Pancreas (tissue), 10 donors: ENCODE results near the gene UNK. TPM values are rescaled to one million over a fixed set of nuclear protein-coding genes. Genes with fewer than 3 reads are reported as not detected.
"Not testable (repeated sequence)": the region's sequence is repeated elsewhere in the genome, so short reads cannot be mapped to it uniquely, and the experiment has no call there.

Source experiments
- ATAC-seq, 4 donors: fragments of 200-7000 bp; cut with Tn5 transposase; one replicate each; pipeline versions ENCODE4 v1.8.0 to v1.9.1; 2020; ENCODE audit warnings: mild to moderate bottlenecking in 4 of 4, moderate library complexity in 4 of 4
- DNase-seq, 6 donors: peaks; one replicate each; pipeline ENCODE4 v3.0.0-alpha.2; 2020
- FAIRE-seq: peaks from 2 replicates; lab custom pipeline; 2012; peaks lifted over from hg19 to GRCh38; lab: Jason Lieb, UNC
- H3K27ac ChIP-seq, 4 donors: fragments of 200-600 bp; sonication (generic); 1 replicate in 3 of 4; 2 replicates in 1 of 4; pipeline versions ENCODE4 v1.5.0 to v1.8.0; 2020
- H3K27me3 ChIP-seq, 4 donors: fragments of 200-600 bp; one replicate each; pipeline ENCODE4 v1.8.0; 2021
- H3K36me3 ChIP-seq, 3 donors: fragments of 200-600 bp; sonication (generic) in 1 of 3; one replicate each; pipeline versions ENCODE4 v1.5.0 to v1.8.0; 2020 to 2021
- H3K4me1 ChIP-seq, 3 donors: fragments of 200-600 bp; one replicate each; pipeline ENCODE4 v1.8.0; 2021
- H3K4me3 ChIP-seq, 4 donors: fragments of 200-600 bp; sonication (generic) in 2 of 4; one replicate each; pipeline versions ENCODE4 v1.5.0 to v1.8.0; 2020 to 2021
- H3K9me3 ChIP-seq, 4 donors: fragments of 200-600 bp; one replicate each; pipeline ENCODE4 v1.8.0; 2021
- CTCF ChIP-seq, 4 donors: fragments of 200-600 bp; sonication (generic) in 3 of 4; IDR thresholded peaks; one replicate each; pipeline versions ENCODE4 v1.5.0 to v1.8.0; 2021; ENCODE audit warnings: antibody characterized with exemption in 4 of 4
- WGBS, 2 donors: extraction: QIAGEN DNeasy Blood & Tissue Kit; methylation state at CpG; one replicate each; pipeline ENCODE4 v1.1.7; 2013; 5-methylcytosine and 5-hydroxymethylcytosine counted together
- intact Hi-C, 3 donors: fragments of 100-400 bp; cut with DNase I; formaldehyde crosslinking; loops; one replicate each; pipeline versions ENCODE4 v1.11.1 to v1.14.2; 2022
- polyA plus RNA-seq, 2 donors: library from polyadenylated mRNA; stranded (reverse); fragments of 200-250 nt; gene quantifications; one replicate each; pipeline ENCODE4 v1.2.3, GENCODE V29; 2013
- total RNA-seq, 6 donors: library from RNA; stranded (reverse); fragmentation: NEBNext Ultra II Directional in 4 of 6; extraction: Animal tissue kit (Norgen Biotek cat#: 25700) in 4 of 6; gene quantifications; one replicate each; pipeline versions ENCODE4 v1.2.1 to v1.2.4, GENCODE V29; 2021 to 2023
- donor health status: healthy with polysubstance abuse.
- donor health status: DM: no; HTN: no; CAD: no; lungs with moderate emphysema.
- donor health status: DM: no; HTN: no; CAD: no.
- donor health status: control.
- donor health status: control.
- donor health status: Bipolar disorder and iron deficiency.
- donor health status: DM: yes; HTN: yes; CAD: no.
- donor health status: DM: no; HTN: no; CAD: no.
- donor health status: DM: no; HTN: no; CAD: no.
- donor health status: DM: yes; HTN: yes; CAD: no.

The UNK gene
- total and polyA plus RNA-seq, 8 donors: 12.8 to 28.9 (median 15.3) TPM

GRCh38 chr17:75757086-75757681, 27.4 kb upstream of the UNK start:
- ATAC-seq (no peak), FAIRE-seq (no peak), DNase-seq (peak in 2 of 6 donors; percentile 41 to 74)
- Histone ChIP-seq H3K9me3 (no peaks in the 10 kb centered on the region), H3K27me3 (no peaks in the 10 kb centered on the region), H3K4me3 (no peak overlapping the region), H3K4me1 (no peaks in the 10 kb centered on the region), H3K36me3 (peaks cover 0 to 5% (median 4%) of the 10 kb centered on the region in 3 donors), H3K27ac (no peak overlapping the region)
- intact Hi-C loops: loop anchor here in 1 of 3 donors (5.0 kb wide), 1 partner anchor 70 kb away; no protein-coding TSS in a partner anchor
- no peak for TF ChIP-seq CTCF (IDR thresholded peaks at IDR 0.05)
- WGBS, 2 donors: 88% methylated on average over 19 to 21 of the region's 21 CpGs

GRCh38 chr17:75758131-75758905, 26.3 kb upstream of the UNK start:
- H3K4me1 ChIP-seq: no peaks in the 10 kb centered on the region
- intact Hi-C loops: loop anchor here in 1 of 3 donors (5.0 kb wide), 1 partner anchor 69 kb away; no protein-coding TSS in a partner anchor
- FAIRE-seq: no peak
- DNase-seq: peak in 2 of 6 donors; percentile 30 to 72
- no peak overlapping the region for H3K27ac ChIP-seq
- WGBS, 2 donors: 92% methylated on average over 41 of the region's 41 CpGs
- H3K36me3 ChIP-seq: peaks cover 0 to 5% (median 4%) of the 10 kb centered on the region in 3 donors
- TF ChIP-seq CTCF (IDR thresholded peaks at IDR 0.05): no peak
- no peak for ATAC-seq
- H3K27me3 ChIP-seq: no peaks in the 10 kb centered on the region
- no peak overlapping the region for H3K4me3 ChIP-seq
- no peaks in the 10 kb centered on the region for H3K9me3 ChIP-seq

GRCh38 chr17:75759457-75759856, 25.1 kb upstream of the UNK start:
- TF ChIP-seq CTCF (IDR thresholded peaks at IDR 0.05): no peak
- ATAC-seq (peak in 1 of 4 donors; percentile 11), DNase-seq (peak in 1 of 6 donors; percentile 21), FAIRE-seq (no peak)
- no peaks in the 10 kb centered on the region for H3K27me3 ChIP-seq
- H3K9me3 ChIP-seq: no peaks in the 10 kb centered on the region
- H3K4me3 ChIP-seq: no peak overlapping the region
- peaks cover 0 to 5% (median 4%) of the 10 kb centered on the region in 3 donors for H3K36me3 ChIP-seq
- intact Hi-C loops: loop anchor here in 1 of 3 donors (5.0 kb wide), 1 partner anchor 68 kb away; no protein-coding TSS in a partner anchor
- H3K4me1 ChIP-seq: peaks cover 0 to 8% (median 7%) of the 10 kb centered on the region in 3 donors
- H3K27ac ChIP-seq: no peak overlapping the region
- WGBS, 2 donors: 48 to 50% methylated on average over 3 of the region's 3 CpGs

GRCh38 chr17:75759978-75760640, 24.5 kb upstream of the UNK start:
- H3K9me3 ChIP-seq, ATAC-seq, H3K27me3 ChIP-seq, FAIRE-seq, DNase-seq, H3K4me1 ChIP-seq, H3K27ac ChIP-seq, H3K36me3 ChIP-seq, H3K4me3 ChIP-seq: not testable (repeated sequence)
- 93 to 95% methylated on average over 6 of the region's 6 CpGs for WGBS, 2 donors
- intact Hi-C loops: loop anchor here in 1 of 3 donors (5.0 kb wide), 1 partner anchor 67 kb away; no protein-coding TSS in a partner anchor
